Spleen (tissue), 11 donors: ENCODE results near the gene TTC28. TPM values are rescaled to one million over a fixed set of nuclear protein-coding genes. Genes with fewer than 3 reads are reported as not detected.

ENCODE experiments used
- DNase-seq: peaks from one replicate; pipeline ENCODE4 v3.0.0-alpha.2; 2020
- H3K27ac ChIP-seq, 8 donors: fragments of 200-600 bp; sonication (generic) in 7 of 8; 1 replicate in 4 of 8; 2 replicates in 4 of 8; pipeline versions ENCODE4 v1.5.0 to v1.8.0; 2016 to 2021; ENCODE audit warnings: inconsistent platforms in 4 of 8, mild to moderate bottlenecking in 4 of 8, moderate library complexity in 1 of 8
- H3K27me3 ChIP-seq, 7 donors: fragments of 200-600 bp; sonication (generic) in 6 of 7; replicated peaks in 1 of 7; 1 replicate in 4 of 7; 2 replicates in 3 of 7; pipeline versions ENCODE4 v1.5.0 to v1.8.0; 2016 to 2021; ENCODE audit warnings: inconsistent platforms in 3 of 7, mild to moderate bottlenecking in 1 of 7
- H3K36me3 ChIP-seq, 6 donors: fragments of 200-600 bp; sonication (generic) in 5 of 6; 1 replicate in 4 of 6; 2 replicates in 2 of 6; pipeline versions ENCODE4 v1.5.0 to v1.8.0; 2016 to 2021; ENCODE audit warnings: inconsistent platforms in 2 of 6
- H3K4me1 ChIP-seq, 6 donors: fragments of 200-600 bp; sonication (generic) in 5 of 6; 1 replicate in 3 of 6; 2 replicates in 3 of 6; pipeline versions ENCODE4 v1.5.0 to v1.8.0; 2016 to 2021; ENCODE audit warnings: inconsistent platforms in 3 of 6
- H3K4me3 ChIP-seq, 8 donors: fragments of 200-600 bp; sonication (generic) in 7 of 8; 1 replicate in 4 of 8; 2 replicates in 4 of 8; pipeline versions ENCODE4 v1.5.0 to v1.8.0; 2016 to 2021; ENCODE audit warnings: inconsistent platforms in 4 of 8, mild to moderate bottlenecking in 4 of 8, moderate library complexity in 2 of 8
- H3K9me3 ChIP-seq, 8 donors: fragments of 200-600 bp; sonication (generic) in 7 of 8; 1 replicate in 4 of 8; 2 replicates in 4 of 8; pipeline versions ENCODE4 v1.5.0 to v1.8.0; 2016 to 2021; ENCODE audit warnings: inconsistent platforms in 4 of 8
- CTCF ChIP-seq, 11 experiments: fragments of 200-600 bp in 7 of 11; fragments of 450-650 bp in 4 of 11; sonication (generic) in 4 of 11; IDR thresholded peaks in 8 of 11; conservative IDR thresholded peaks in 3 of 11; 1 replicate in 7 of 11; 2 replicates in 4 of 11; pipeline versions ENCODE4 v1.4.0 to v1.8.0; 2016 to 2021; ENCODE audit warnings: antibody characterized with exemption in 11 of 11, inconsistent platforms in 4 of 11, mild to moderate bottlenecking in 1 of 11
- POLR2A ChIP-seq, 3 donors: fragments of 450-650 bp; IDR thresholded peaks; one replicate each; pipeline ENCODE4 v1.5.1; 2017; ENCODE audit warnings: antibody characterized with exemption in 3 of 3, mild to moderate bottlenecking in 1 of 3
- POLR2AphosphoS5 ChIP-seq, 3 donors: sonication (generic); formaldehyde crosslinking; IDR thresholded peaks; one replicate each; pipeline ENCODE4 v1.5.1; 2017; ENCODE audit warnings: antibody characterized with exemption in 3 of 3
- WGBS, 5 donors: extraction: QIAGEN DNeasy Blood & Tissue Kit in 3 of 5; methylation state at CpG; one replicate each; pipeline versions ENCODE4 v1.1.5 to v1.1.7; 2013 to 2018; 5-methylcytosine and 5-hydroxymethylcytosine counted together
- intact Hi-C: fragments of 100-400 bp; cut with DNase I; formaldehyde crosslinking; loops from one replicate; pipeline ENCODE4 v1.15.0; 2023; ENCODE audit warnings: low total_unique reads
- polyA plus RNA-seq, 3 donors: library from polyadenylated mRNA; stranded (reverse); fragments of 200-250 nt; gene quantifications; one replicate each; pipeline ENCODE4 v1.2.1, GENCODE V29; 2013
- total RNA-seq, 7 donors: library from RNA; depleted of rRNA in 3 of 7; stranded (reverse); fragments of >200 nt in 3 of 7; fragmentation: NEBNext Ultra II Directional in 4 of 7; extraction: Animal tissue kit (Norgen Biotek cat#: 25700) in 4 of 7; gene quantifications; one replicate each; pipeline versions ENCODE4 v1.1.0 to v1.2.1, GENCODE V29; 2016 to 2021
- donor health status: healthy with polysubstance abuse.
- donor health status: DM: no; HTN: no; CAD: no; lungs with moderate emphysema.
- donor health status: DM: no; HTN: no; CAD: no.
- donor health status: Bipolar disorder and iron deficiency.
- donor health status: healthy.
- donor health status: DM: no; HTN: no; CAD: no.
- donor health status: DM: yes; HTN: yes; CAD: no.

TTC28 gene
- total and polyA plus RNA-seq, 10 donors: 0.62 to 69.0 (median 33.5) TPM

DNA sequence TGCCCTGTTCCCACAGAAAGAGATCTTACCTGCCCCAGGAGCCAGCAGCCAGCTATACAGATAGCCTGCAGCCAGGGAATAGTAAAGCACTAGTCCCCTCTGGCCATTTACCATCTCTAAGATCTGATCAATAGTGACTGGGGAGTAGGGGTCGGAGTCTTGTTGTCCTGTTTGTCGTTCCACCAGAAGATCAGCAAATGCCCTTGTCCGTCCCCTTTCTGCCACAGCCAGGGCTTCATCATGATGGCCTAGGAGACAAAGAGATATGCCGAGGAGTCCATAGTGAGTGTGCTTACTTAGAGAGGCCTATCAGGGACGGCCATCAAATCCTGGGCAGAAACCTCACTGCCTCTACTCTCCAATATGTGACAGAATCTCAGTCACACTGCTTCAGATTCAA lies 583.5 kb downstream of the TTC28 start:
- intact Hi-C loops: no loop called here
- Histone ChIP-seq H3K4me3 (no peak overlapping the region), H3K27me3 (no peaks in the 10 kb centered on the region), H3K4me1 (no peaks in the 10 kb centered on the region), H3K9me3 (no peaks in the 10 kb centered on the region), H3K27ac (no peak overlapping the region), H3K36me3 (peaks cover 0 to 21% (median 3%) of the 10 kb centered on the region in 6 donors)
- WGBS, 5 donors: 84 to 96% (median 90%) methylated on average over 5 of the region's 5 CpGs
- no peak for DNase-seq
- no peak for TF ChIP-seq POLR2AphosphoS5 (IDR thresholded peaks at IDR 0.05)

- no peaks in the 10 kb centered on the region for H3K27me3 ChIP-seq
- intact Hi-C loops: no loop called here
- WGBS, 5 donors: 91 to 97% (median 91%) methylated on average over 5 of the region's 5 CpGs
- DNase-seq: no peak
- TF ChIP-seq POLR2A (IDR thresholded peaks at IDR 0.05) (no peak), POLR2AphosphoS5 (IDR thresholded peaks at IDR 0.05) (no peak), CTCF (IDR thresholded peaks at IDR 0.05 in 8 of 11, conservative IDR thresholded peaks at IDR 0.05 in 3 of 11) (no peak)
- no peaks in the 10 kb centered on the region for H3K9me3 ChIP-seq
- H3K4me1 ChIP-seq: no peaks in the 10 kb centered on the region
- H3K4me3 ChIP-seq: no peak overlapping the region
- peaks cover 0 to 21% (median 3%) of the 10 kb centered on the region in 6 donors for H3K36me3 ChIP-seq
- no peak overlapping the region for H3K27ac ChIP-seq
Measured at GRCh38 chr22:28095316-28096095, 584.1 kb downstream of the TTC28 start.

DNA sequence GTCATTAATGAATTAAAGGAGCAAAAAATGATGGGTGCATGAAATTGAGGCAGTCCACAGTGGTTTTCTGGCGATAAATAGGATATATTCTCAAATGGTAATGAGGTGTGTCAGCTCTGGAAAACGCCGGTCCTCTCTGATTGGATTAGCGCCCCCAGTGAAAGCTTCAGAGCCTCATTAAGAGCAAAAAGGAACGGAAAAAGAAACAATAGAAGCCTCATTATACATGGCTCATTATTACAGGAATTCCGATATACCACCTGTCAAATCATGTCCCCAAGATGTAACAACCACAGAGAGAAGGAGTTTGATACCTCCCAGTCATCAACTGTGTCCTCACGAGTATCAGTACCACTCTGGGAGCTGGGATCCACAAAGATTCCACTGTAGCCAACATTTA lies 584.9 kb downstream of the TTC28 start:
- peaks cover 0 to 21% (median 3%) of the 10 kb centered on the region in 6 donors for H3K36me3 ChIP-seq

DNA sequence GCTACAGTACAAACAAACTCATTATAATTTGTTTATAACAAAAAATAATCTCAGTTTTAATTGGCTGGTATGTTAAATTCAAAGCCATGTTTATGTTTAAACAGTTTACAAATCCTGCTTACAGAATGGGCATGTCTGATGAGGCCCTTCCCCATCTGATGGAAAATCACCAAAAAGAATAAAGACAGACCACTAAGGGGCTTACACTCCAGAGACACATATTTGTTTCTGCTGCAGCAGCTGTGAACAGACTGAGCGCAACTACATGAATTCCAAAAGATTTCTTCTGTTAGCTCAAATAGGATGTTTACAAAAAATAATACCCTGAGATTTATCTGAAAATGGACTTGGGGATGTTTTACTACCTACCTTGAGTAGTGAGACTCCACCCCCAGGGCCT lies 585.9 kb downstream of the TTC28 start:
- WGBS, 5 donors: 97 to 100% (median 100%) methylated on average over 1 of the region's 1 CpG
- no peak overlapping the region for H3K27ac ChIP-seq
- no peak overlapping the region for H3K4me3 ChIP-seq
- no peak for TF ChIP-seq POLR2A (IDR thresholded peaks at IDR 0.05)
- no peak for TF ChIP-seq POLR2AphosphoS5 (IDR thresholded peaks at IDR 0.05)
- no peak for TF ChIP-seq CTCF (IDR thresholded peaks at IDR 0.05 in 8 of 11, conservative IDR thresholded peaks at IDR 0.05 in 3 of 11)
- H3K4me1 ChIP-seq: no peaks in the 10 kb centered on the region
- H3K27me3 ChIP-seq: no peaks in the 10 kb centered on the region
- intact Hi-C loops: no loop called here
- peaks cover 0 to 5% (median 0%) of the 10 kb centered on the region in 8 donors for H3K9me3 ChIP-seq
- no peak for DNase-seq
- peaks cover 0 to 16% (median 1%) of the 10 kb centered on the region in 6 donors for H3K36me3 ChIP-seq

More for the DNA sequence above, 584.9 kb downstream of the TTC28 start:
- WGBS, 5 donors: 86 to 97% (median 90%) methylated on average over 7 of the region's 7 CpGs
- Histone ChIP-seq H3K27me3 (no peaks in the 10 kb centered on the region), H3K27ac (no peak overlapping the region), H3K9me3 (no peaks in the 10 kb centered on the region), H3K4me1 (no peaks in the 10 kb centered on the region), H3K4me3 (no peak overlapping the region)
- intact Hi-C loops: no loop called here
- no peak for DNase-seq
- TF ChIP-seq POLR2AphosphoS5 (IDR thresholded peaks at IDR 0.05) (no peak), CTCF (IDR thresholded peaks at IDR 0.05 in 8 of 11, conservative IDR thresholded peaks at IDR 0.05 in 3 of 11) (no peak), POLR2A (IDR thresholded peaks at IDR 0.05) (no peak)
